G401.6 (cell line): ENCODE data around the gene ATRNL1.

Source experiments
- FAIRE-seq: peaks from 2 replicates; lab custom pipeline; 2012; peaks lifted over from hg19 to GRCh38; lab: Jason Lieb, UNC

Gene ATRNL1

DNA sequence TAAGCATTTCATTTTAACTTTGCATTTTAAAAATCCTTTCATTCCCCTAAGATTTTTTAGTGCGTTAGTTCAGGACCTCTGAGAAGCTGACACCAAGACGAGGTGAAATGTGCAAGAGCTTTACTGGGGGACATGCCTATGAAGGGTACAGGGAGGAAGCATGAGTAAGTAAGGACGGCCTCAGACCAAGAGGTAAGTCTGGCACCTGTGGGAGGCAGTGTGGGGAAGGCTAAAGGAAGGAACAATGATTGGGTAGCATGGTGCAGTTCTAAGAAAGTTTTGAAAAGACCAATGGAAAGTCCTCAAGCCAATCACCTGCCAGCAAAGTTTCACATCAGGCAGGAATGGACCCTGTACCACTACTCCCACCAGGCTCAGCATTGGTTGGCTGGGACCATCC lies 810.7 kb downstream of the ATRNL1 start:
- FAIRE-seq, result no peak

- no peak for FAIRE-seq
These were observed 815.9 kb downstream of the ATRNL1 start for GRCh38 chr10:115909037-115909436.

DNA sequence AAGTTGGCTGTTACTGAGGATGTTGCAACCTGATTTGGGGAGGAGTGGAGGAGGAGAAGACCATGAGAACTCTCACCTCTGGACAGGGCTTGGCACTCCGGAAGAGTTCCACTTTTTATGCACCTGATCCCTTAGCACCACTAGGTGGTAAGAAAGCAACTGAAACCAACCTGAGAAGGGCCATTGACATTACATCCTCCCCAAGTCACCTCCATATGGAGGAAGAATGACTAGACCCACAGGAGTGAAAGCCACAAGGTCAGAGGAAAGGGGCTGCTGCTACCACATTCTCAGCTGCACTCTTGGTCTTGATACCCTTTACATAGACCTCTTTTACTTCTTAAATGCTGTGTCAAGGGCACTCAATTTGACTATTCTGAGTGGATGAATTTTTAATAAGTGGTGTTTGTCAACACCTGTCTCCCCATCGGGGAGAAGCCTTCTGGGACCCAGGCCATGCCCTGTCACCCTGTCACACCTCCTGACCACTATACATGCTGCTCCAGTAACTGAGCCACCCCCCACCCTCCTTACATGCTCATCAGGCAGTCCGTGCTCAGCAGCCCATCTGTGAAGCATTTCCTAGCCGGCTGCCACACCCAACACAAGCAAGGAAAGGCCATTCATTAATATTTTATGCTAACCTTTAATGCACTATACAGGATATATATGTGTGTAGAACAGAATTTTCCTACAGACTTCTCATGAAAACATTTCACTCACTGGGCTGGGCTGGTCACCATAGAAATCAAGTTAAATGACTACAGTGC lies 817.0 kb downstream of the ATRNL1 start:
- FAIRE-seq, result no peak

- no peak for FAIRE-seq
These were observed 821.3 kb downstream of the ATRNL1 start for GRCh38 chr10:115914475-115914874.

DNA sequence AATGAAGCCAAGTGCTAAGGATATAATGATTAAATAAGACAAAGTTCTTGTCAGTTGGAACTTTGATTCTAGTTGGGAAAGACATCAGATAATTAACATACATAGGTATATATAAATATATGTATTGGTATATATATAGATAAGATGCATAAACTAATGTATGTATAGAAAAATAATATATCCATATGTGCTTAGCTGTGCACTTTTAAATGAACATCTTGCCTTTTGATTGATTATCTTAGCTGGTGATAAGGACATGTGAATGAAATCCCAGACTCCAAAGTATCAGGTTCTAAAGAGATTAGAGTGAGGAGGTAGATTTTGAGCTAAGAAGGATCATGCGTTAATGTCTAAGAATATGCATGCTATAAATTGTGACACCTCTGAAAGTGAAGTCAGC lies 822.3 kb downstream of the ATRNL1 start:
- no peak for FAIRE-seq

GRCh38 chr10:115918812-115919211 lies 825.6 kb downstream of the ATRNL1 start:
- no peak for FAIRE-seq

DNA sequence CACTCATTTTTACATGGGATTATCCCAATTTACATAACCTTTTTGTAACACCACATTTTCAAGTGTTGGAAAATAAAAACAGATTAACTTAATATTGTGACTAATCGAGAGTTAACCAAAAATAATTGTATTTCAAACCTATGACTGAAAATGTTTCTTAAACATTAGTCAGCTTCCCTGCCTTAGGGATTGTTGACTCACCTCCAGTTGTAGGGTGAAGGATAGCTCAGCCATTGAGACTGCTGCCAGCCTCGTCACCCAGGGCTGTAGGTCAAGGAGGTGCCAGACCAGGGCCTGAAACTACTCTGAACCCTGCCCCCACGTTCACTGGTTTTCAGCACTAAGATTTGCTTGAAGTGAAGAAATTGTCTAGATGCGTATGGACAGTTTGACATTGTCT lies 828.6 kb downstream of the ATRNL1 start:
- no peak for FAIRE-seq

DNA sequence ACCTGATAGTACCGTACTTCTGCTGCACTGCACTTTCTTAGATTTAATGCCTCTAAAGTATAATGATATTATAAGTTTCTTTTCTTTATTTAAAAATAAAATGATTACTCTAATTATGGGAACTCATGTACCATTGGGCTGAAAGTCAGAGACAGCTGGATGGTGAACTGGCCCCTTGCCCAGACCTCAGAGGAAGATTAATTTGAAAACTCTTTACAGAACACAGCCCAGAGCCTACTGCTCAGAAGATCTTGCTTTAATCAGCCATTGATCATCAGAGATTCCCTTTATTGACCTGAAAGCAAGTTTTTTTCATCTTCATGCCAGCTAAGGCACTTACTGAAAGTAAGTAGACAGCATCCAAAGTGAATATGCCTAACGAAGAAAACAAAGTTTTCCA lies 838.1 kb downstream of the ATRNL1 start:
- no peak for FAIRE-seq

DNA sequence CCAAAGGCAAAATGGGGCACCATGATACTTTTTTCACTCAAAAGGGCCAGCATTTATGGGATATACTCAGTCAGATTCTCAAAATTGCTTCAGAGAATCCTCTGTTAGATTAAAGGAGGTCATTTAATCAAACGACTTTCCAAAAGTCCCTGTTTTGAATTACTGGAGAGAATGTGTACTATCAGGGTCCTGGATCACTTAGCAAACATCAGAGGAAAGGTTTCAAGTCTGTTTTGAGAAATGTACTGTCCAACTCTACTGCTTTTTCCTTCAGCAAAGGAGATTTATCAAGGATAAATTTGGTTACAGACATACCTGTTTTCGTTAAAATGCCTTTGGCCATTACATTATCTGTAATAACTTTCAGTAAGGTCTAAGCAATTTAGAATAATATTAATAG lies 838.9 kb downstream of the ATRNL1 start:
- FAIRE-seq, result no peak

DNA sequence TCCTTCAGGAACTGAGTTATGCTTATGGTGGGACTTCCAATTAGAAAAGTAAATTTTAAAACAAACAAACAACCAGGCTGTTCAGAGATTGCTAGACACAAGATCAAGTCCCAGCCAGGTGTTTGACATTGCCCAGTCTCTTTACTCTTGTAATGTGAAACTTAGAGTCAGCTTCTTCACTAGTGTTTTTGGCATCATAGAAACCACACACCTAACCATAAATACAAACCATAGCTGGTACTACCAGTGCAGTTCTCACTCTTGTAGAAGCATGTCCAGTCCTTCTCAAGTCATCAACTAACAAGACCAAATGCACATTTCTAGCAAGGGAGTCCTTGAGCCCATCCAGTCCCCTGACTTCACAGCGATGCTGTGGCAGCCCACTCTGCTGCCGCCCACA lies 839.9 kb downstream of the ATRNL1 start:
- FAIRE-seq, result no peak

GRCh38 chr10:115935731-115936130 lies 842.6 kb downstream of the ATRNL1 start:
- no peak for FAIRE-seq

GRCh38 chr10:115936926-115937767 lies 844.0 kb downstream of the ATRNL1 start:
- FAIRE-seq, result no peak

DNA sequence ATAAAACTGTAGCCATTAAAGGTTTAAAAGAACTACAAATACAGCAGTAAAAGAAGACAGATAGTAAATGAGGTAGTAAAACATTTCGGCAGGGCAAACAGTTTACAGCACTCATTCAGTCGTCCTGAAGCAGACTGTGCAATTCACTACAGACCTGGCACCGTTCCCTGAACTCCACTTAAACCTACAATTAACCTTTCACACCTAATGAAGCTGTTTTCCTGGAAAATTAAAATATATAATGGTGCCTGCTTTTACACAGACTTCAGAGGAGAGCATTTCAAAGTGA lies 844.5 kb downstream of the ATRNL1 start:
- no peak for FAIRE-seq

DNA sequence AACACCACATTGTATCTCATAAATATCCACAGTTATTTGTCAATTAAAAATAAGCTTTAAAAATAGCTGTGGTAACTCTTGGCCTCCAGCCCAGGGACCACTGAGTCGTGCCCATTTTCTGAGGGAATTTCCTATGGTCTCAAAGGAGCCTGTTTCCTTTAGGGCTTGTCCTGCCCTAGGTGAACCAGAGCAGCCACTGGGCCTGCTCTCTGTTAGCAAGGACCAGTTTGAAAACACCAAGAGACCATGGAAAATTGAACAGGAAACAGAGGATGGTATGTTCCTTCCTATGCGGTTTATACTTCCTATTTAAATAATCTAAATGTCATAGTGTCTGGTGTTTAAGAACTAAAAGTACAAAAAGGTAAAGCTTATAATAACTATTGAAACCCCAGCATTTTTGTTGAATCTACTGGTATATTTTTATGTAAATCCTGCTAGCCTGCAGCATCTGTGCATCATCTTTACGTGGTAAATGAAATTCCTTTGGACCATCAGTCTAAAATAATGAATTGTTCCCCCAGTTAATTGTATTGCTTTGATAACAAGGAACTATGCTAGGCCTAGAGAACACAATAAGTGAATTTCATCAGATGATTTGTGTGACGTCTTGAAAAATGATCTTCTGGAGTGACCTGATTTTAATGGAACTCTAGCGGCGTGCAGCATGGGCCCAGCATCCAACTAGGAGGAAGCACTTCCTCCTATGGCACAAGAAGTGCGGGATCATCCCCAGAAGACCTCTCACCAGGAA lies 846.1 kb downstream of the ATRNL1 start:
- no peak for FAIRE-seq

- FAIRE-seq, result no peak
These were observed 848.2 kb downstream of the ATRNL1 start for GRCh38 chr10:115941361-115941771.

DNA sequence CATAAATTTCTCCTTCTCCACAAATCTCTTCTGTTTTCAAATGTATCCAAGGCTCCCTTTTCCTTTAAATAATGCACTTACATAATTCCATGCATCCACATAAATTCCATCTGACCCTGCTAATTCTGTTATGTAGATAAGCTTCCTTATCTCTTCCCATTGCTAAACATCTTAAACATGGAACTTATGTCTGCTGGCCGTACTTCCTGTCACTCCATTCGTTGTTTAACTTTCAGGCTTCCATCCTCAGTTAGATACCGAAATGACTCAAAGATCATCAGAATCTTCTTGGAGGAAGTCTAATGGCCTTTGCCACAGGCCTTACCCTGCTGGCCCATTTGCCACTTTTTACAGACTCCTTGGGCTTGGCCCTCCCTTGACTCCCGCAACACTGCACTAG lies 848.9 kb downstream of the ATRNL1 start:
- FAIRE-seq, result no peak

DNA sequence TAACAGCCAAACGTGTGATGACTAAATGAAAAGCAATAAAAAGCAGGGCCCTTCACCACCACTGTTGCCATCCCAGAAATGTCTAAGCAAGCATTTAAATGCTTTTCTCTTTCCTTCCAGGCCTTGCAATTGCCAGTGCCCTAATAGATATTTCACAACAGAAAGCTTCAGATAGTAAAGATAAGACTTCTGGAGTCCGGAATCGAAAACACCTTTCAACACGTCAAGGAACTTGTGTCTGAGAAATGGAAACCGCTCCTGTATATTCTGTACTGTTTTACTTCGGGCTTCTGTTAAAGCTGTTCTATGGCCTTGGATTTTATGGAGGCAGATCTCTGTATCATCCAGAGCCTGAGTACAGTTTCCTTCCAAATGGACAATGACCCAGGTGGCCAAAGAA lies 851.4 kb downstream of the ATRNL1 start:
- no peak for FAIRE-seq

DNA sequence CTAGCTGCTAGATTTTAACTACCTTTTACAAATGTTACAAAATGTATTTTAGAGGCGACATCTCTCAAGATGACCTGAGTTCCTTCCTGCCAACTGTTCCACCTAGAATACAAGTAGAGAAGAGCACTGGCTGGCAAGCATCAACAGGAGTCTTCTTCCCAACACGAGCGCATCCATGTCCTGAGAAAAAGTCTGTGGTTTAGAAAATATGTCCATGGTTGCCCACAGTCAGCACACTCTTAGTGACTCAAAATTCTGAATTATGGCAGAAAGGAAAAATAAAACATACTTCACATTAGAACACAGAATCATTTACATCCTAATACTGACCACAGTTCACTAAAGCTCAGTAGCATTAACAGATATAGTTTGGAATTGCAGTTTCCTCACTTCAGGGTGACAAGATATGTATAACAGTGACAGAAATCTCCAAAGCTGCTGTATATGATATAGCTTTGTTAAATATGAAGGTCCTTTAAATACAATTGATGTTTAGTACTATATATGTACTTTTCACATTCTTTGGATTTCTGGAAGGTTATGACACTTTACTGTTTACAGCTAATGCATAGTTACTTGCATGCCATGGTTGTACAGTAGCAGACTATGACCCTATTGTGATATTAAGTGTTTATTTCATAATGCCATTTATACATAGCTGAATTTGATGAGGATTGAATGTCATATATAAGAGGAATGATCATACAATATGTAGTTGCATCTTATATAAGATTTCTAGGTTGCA lies 852.7 kb downstream of the ATRNL1 start:
- no peak for FAIRE-seq

GRCh38 chr10:115947104-115947503 lies 853.9 kb downstream of the ATRNL1 start:
- no peak for FAIRE-seq

DNA sequence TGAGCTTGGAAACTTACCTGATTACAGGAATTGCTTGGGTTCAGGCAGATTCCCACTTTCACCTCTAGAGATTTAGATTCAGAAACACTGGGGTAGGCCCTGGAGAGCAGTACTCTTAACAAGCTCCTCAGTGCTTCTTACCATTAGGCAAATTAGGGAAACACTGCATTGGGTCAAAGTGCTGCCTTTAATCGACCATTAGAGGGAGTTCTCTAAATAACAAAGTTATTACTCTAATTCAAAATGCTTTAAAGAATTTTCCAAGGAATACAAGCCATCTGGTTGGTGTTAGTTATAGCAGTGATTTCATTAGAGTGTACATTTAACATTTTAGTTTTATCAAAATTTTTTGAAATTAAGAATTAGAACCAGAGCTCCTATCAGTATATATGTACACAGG lies 855.3 kb downstream of the ATRNL1 start:
- FAIRE-seq, result no peak

GRCh38 chr10:115949282-115949844 lies 856.2 kb downstream of the ATRNL1 start:
- no peak for FAIRE-seq

DNA sequence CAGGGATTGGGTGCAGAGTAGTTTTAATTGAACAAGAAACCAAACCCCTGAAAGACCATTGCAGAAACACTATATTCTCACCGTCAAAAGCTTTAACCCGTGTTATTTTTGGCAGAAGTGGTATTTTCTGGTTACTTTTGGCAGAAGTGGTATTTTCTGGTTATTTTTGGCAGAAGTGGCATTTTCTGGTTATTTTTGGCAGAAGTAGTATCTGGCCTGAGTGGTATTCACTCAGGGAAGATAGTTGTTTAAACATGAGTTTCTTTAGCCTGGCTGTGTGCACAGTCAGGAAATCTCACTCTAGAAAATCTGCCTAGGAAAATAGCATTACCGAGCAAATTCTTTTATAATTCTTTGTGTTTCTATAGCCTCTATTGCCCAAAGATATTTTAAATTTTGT lies 857.2 kb downstream of the ATRNL1 start:
- no peak for FAIRE-seq
